ENCODE results near the gene NLRP13. TPM values are rescaled to one million over a fixed set of nuclear protein-coding genes. Genes with fewer than 3 reads are reported as not detected.

The NLRP13 gene
- total and polyA plus RNA-seq, 2 experiments from 2014 or later, result not detected

GRCh38 chr19:55947532-55947931, 15.4 kb upstream of the NLRP13 start, which contains the start of gene NLRP8:
Gene NLRP8, plus strand, starts transcription at chr19:55947832.
- H3K36me3 ChIP-seq (ENCODE audit: insufficient read depth), result peaks cover 5% of the 10 kb centered on the region; the same call in 1 of the 2 replicates
- H3K36me3 Mint-ChIP-seq (ENCODE audit: low read depth), result peaks cover 41% of the 10 kb centered on the region

More at GRCh38 chr19:55947532-55947931, 15.4 kb upstream of the NLRP13 start, which contains the start of gene NLRP8:
- Histone ChIP-seq H2AFZ (no peak within 1 kb of the TSS), H4K20me1 (replicated peaks; ENCODE audit: insufficient read depth) (no peaks in the 10 kb centered on the region), H3K4me1 (ENCODE audit: insufficient read depth) (no peaks in the 10 kb centered on the region), H3K4me2 (no peak within 1 kb of the TSS), H3K4me3 (no peak within 1 kb of the TSS), H3K27ac (ENCODE audit: low read depth) (no peak within 1 kb of the TSS), H3K27me3 (ENCODE audit: insufficient read depth) (no peaks in the 10 kb centered on the region), H3K9me2 (ENCODE audit: insufficient read depth) (no peaks in the 10 kb centered on the region), H3F3A (replicated peaks; ENCODE audit: low read depth) (no peaks in the 10 kb centered on the region), H3K79me2 (replicated peaks; ENCODE audit: insufficient read depth) (no peaks in the 10 kb centered on the region)
- H3K4me1 Mint-ChIP-seq, result no peaks in the 10 kb centered on the region
- no peak within 1 kb of the TSS for H3K27ac Mint-ChIP-seq
- DNase-seq (ENCODE audit: low spot score) (no peak), ATAC-seq (no peak)
- peaks cover 9% of the 10 kb centered on the region for H3K27me3 Mint-ChIP-seq (ENCODE audit: insufficient read depth, low read depth, poor library complexity)
- peaks cover 88% of the 10 kb centered on the region for H3K9me3 Mint-ChIP-seq
- TF ChIP-seq NANOG (IDR thresholded peaks at IDR 0.05; ENCODE audit: borderline replicate concordance) (no peak), CREB1 (CRISPR knock-in tag; IDR thresholded peaks at IDR 0.05; ENCODE audit: low read depth) (no peak), ETS1 (IDR thresholded peaks at IDR 0.05) (no peak), CTCF (conservative IDR thresholded peaks at IDR 0.05; ENCODE audit: low read depth in 2 of 2) (no peak), EZH2 (IDR thresholded peaks at IDR 0.05; ENCODE audit: low read depth, unreplicated experiment) (no peak), JUNB (IDR thresholded peaks at IDR 0.05; ENCODE audit: unreplicated experiment) (no peak)
- TF ChIP-seq, protein P1, sequence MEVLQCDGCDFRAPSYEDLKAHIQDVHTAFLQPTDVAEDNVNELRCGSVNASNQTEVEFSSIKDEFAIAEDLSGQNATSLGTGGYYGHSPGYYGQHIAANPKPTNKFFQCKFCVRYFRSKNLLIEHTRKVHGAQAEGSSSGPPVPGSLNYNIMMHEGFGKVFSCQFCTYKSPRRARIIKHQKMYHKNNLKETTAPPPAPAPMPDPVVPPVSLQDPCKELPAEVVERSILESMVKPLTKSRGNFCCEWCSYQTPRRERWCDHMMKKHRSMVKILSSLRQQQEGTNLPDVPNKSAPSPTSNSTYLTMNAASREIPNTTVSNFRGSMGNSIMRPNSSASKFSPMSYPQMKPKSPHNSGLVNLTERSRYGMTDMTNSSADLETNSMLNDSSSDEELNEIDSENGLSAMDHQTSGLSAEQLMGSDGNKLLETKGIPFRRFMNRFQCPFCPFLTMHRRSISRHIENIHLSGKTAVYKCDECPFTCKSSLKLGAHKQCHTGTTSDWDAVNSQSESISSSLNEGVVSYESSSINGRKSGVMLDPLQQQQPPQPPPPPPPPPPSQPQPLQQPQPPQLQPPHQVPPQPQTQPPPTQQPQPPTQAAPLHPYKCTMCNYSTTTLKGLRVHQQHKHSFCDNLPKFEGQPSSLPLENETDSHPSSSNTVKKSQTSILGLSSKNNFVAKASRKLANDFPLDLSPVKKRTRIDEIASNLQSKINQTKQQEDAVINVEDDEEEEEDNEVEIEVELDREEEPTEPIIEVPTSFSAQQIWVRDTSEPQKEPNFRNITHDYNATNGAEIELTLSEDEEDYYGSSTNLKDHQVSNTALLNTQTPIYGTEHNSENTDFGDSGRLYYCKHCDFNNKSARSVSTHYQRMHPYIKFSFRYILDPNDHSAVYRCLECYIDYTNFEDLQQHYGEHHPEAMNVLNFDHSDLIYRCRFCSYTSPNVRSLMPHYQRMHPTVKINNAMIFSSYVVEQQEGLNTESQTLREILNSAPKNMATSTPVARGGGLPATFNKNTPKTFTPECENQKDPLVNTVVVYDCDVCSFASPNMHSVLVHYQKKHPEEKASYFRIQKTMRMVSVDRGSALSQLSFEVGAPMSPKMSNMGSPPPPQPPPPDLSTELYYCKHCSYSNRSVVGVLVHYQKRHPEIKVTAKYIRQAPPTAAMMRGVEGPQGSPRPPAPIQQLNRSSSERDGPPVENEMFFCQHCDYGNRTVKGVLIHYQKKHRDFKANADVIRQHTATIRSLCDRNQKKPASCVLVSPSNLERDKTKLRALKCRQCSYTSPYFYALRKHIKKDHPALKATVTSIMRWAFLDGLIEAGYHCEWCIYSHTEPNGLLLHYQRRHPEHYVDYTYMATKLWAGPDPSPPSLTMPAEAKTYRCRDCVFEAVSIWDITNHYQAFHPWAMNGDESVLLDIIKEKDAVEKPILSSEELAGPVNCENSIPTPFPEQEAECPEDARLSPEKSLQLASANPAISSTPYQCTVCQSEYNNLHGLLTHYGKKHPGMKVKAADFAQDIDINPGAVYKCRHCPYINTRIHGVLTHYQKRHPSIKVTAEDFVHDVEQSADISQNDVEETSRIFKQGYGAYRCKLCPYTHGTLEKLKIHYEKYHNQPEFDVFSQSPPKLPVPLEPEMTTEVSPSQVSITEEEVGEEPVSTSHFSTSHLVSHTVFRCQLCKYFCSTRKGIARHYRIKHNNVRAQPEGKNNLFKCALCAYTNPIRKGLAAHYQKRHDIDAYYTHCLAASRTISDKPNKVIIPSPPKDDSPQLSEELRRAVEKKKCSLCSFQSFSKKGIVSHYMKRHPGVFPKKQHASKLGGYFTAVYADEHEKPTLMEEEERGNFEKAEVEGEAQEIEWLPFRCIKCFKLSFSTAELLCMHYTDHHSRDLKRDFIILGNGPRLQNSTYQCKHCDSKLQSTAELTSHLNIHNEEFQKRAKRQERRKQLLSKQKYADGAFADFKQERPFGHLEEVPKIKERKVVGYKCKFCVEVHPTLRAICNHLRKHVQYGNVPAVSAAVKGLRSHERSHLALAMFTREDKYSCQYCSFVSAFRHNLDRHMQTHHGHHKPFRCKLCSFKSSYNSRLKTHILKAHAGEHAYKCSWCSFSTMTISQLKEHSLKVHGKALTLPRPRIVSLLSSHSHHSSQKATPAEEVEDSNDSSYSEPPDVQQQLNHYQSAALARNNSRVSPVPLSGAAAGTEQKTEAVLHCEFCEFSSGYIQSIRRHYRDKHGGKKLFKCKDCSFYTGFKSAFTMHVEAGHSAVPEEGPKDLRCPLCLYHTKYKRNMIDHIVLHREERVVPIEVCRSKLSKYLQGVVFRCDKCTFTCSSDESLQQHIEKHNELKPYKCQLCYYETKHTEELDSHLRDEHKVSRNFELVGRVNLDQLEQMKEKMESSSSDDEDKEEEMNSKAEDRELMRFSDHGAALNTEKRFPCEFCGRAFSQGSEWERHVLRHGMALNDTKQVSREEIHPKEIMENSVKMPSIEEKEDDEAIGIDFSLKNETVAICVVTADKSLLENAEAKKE (CRISPR knock-in tag; IDR thresholded peaks at IDR 0.05), result no peak
- no peak within 1 kb of the TSS for H3K4me3 Mint-ChIP-seq
